HG03135 (cell line): ENCODE data around the gene RFX8.
"Not testable (repeated sequence)": the region's sequence is repeated elsewhere in the genome, so short reads cannot be mapped to it uniquely, and the experiment has no call there.

Experiments
- ATAC-seq: cut with Tn5 transposase; IDR thresholded peaks from one replicate; pipeline ENCODE4 v1.9.1; 2021; ENCODE audit warnings: mild to moderate bottlenecking, moderate library complexity; ENCODE audit not compliant: unreplicated experiment

The RFX8 gene

GRCh38 chr2:101474731-101475384, at the start of gene RFX8:
RFX8 (minus strand) TSS chr2:101475112; CDS start chr2:101466848, 8,264 bp downstream.
- ATAC-seq, result no peak

- ATAC-seq, result no peak
Observed at GRCh38 chr2:101521487-101521886, 46.6 kb upstream of the RFX8 start.

GRCh38 chr2:101520246-101520645, 45.3 kb upstream of the RFX8 start:
- ATAC-seq, result no peak

GRCh38 chr2:101518578-101519492, 43.9 kb upstream of the RFX8 start:
- no peak for ATAC-seq

DNA sequence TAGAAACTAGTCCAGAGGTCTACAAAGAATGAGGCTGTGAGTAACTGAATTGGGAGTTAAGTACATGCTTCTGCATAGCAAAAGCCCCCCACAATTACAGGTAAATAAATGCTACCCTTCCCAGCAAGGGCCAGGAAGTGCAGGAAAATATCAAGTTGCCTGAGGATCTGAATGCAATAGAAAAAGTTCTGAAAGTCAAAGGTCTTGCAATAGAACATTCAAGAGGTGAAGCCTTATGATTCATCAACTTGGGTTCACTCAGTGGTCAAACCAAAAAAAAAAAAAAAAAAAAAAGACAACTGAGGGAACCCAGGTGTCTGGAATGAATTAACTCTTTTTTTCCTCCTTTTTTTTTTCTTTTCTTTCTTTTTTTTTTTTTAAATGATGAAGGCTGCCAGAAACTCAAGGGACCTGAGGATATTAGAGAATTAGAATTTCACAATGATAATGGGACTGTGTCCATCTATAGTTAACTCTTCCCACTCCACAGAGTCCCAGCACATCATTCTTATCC, 42.9 kb upstream of the RFX8 start:
- ATAC-seq, result no peak

- ATAC-seq, result no peak
Observed at GRCh38 chr2:101516823-101517690, 42.1 kb upstream of the RFX8 start.

- no peak for ATAC-seq
Observed at GRCh38 chr2:101516349-101516748, 41.4 kb upstream of the RFX8 start.

DNA sequence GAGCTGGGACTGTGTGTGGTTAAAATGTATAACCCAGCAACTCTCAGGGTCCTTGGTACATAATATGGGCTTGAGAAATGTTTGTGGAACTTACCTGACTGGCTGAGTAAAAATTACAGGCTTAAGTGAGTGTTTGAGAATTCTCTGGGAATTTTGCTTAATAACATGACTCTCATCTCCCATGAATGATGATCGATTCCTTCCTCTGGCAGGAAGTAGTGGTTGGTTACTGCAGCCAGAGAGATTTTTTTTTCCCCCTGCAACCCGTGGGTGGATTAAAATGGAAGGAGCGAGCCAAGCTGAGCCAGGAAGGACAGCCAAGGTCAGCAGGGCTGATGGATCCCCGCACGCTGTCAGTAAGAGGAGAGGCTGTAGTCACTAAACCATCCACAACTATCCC, 40.6 kb upstream of the RFX8 start:
- no peak for ATAC-seq

- no peak for ATAC-seq
Observed at GRCh38 chr2:101512993-101513392, 38.1 kb upstream of the RFX8 start.

DNA sequence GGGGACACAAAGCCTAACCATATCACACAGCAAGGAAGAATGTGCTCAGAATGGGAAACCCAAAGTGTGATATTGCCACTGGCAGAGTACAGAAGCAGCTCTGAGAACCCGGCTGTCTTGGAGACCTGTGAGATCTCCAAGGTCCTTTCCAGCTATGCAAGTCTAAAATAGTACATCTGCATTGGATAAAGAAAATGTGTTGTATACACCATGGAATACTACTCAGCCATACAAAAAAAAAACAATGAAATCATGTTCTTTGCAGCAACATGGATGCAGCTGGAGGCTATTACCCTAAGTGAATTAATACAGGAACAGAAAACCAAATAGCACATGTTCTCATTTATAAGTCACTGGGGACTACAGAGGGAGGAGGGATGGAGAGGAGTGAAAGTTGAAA, 36.5 kb upstream of the RFX8 start:
- ATAC-seq, result no peak

GRCh38 chr2:101509499-101510284, 34.8 kb upstream of the RFX8 start:
- ATAC-seq, result no peak

DNA sequence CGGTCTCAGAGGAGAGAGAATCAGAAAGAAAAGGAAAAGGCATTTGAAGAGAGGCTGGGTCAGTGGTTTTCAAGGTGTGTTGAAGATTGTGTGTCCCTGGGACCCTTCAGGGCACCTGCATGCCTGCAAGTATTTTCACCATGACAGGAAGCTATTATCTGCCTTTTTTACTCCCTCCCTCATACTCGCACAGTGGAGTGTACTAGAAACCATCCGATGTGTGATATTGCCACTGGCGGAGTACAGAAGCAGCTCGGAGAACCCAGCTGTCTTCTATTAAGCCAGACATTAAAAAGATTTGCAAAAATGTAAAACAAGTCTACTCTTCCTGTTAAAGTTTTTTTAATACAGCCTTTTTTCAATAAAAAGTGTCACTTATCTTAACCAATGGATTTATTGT, 33.7 kb upstream of the RFX8 start:
- ATAC-seq, result no peak

- ATAC-seq, result not testable (repeated sequence)
Observed at GRCh38 chr2:101505276-101505675, 30.4 kb upstream of the RFX8 start.

- not testable (repeated sequence) for ATAC-seq
Observed at GRCh38 chr2:101504744-101505143, 29.8 kb upstream of the RFX8 start.

DNA sequence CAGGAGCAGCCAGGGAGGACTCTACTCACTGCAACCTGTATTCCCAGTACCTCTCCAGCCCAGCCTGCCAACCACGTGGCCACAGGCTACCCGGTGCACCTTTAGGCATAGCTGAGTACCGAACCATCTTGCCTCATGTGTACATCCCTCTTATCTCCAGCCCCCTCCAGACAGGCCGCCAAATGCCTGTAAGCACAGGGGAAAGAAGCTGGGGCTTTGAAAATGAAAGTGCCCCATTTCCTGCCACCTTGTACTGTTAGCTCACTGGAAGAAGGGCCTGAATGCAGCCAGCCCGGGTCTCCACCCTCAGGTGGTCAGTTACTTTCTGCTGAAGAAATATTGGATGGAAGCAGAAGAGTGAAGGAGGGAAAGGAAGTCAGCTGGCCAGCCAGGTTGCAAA, 27.2 kb upstream of the RFX8 start:
- ATAC-seq, result no peak

DNA sequence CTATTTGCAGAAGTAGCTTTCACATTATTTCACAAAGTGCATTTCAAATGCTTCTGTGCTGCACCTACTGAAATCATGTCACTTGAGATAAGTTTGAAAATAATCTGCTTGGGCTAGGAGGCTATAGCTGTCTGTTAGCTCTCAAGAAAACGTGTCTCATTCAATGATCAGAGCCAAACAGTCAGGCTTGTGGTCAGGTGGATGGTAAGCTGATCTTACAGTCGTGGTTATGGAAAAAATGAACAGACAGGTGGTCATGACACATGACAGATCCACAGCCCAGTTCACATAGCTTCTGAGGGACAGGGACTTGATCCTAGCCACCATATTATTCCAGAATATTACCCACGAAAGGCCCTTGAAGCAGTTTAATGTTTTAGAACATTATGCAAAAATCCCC, 26.5 kb upstream of the RFX8 start:
- ATAC-seq, result no peak

DNA sequence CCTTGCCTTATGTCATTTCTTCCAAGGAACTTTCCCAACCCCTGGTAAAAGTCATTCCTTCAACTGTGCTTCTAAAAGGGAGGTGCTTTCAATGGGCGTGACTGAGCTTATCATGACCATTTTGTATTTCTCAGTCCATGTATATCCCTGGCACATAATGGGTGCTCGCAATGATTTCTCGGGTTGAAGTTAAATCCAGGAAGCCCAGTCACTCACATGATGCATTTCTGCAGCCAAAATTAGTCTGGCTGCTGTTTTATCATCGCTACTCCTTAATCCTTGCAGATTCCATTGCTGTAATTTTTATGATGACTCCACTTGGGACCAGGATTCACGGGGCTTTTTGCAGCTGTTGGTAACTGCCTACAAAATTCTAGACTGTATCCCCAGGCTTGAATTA, 25.9 kb upstream of the RFX8 start:
- no peak for ATAC-seq

DNA sequence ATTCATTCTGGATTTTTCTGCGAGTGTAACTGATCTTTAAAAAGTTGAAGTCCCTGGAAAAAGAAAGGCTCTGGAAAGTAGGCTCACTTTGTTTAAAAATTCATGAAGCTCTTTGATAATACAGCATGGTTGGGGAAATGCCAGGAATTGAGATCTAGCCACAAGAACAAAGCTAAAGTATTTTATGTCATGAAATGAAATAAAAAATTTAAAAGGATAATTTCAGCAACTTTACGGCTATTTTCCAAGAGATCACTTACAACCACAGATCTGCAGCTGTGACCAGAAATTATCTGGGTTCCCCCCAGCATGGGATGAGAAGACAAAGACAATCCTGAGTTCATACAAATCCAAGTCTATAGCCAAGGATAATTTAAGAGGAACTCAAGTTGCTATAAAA, 25.3 kb upstream of the RFX8 start:
- ATAC-seq, result no peak

DNA sequence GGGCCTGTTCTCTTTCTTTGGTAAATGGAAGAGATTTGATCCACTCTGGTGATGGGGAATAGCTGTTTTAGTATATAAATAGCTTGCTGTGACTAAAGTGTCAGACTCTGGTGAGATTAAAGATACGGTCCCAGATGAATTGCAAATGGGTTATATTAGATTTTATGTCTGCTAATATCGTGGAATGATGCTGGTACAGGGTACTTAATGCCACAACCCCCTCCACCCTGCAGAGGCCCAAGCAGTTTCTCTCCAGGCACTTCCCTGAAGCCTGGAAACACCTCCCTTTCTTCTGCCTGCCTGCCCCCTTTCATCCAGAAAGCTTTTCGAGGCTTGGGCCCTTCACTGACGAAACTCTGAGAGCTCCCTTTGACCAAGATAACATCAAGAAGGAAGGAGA, 21.4 kb upstream of the RFX8 start:
- no peak for ATAC-seq

GRCh38 chr2:101492936-101493473, 18.1 kb upstream of the RFX8 start:
- ATAC-seq, result no peak
